Activated T-helper 2 cell treated with anti-CD3 and anti-CD28 coated beads, Interferon-gamma antibody, Interleukin-2, Interleukin-4, amounts not matched to agents 10 μg/mL and 5 μg/mL and 100 μg/mL, durations not matched to agents 14 hours and 24 hours and 36 hours (primary cell): Measurements from ENCODE around the gene MIEF2. TPM values are rescaled to one million over a fixed set of nuclear protein-coding genes. Genes with fewer than 3 reads are reported as not detected.
"Not testable (repeated sequence)": the region's sequence is repeated elsewhere in the genome, so short reads cannot be mapped to it uniquely, and the experiment has no call there.

ENCODE experiments used
- DNase-seq: peaks from one replicate; pipeline ENCODE4 v3.0.0; 2021; ENCODE audit warnings: low spot score
- H3K27ac Mint-ChIP-seq: one replicate; pipeline ENCODE4 v1.8.0; 2021; ENCODE audit warnings: mixed read lengths
- H3K27me3 Mint-ChIP-seq: one replicate; pipeline ENCODE4 v1.8.0; 2021; ENCODE audit warnings: low read depth, mixed read lengths
- H3K36me3 Mint-ChIP-seq: one replicate; pipeline ENCODE4 v1.8.0; 2021; ENCODE audit warnings: low read depth, mixed read lengths
- H3K4me1 Mint-ChIP-seq: one replicate; pipeline ENCODE4 v1.8.0; 2021; ENCODE audit warnings: low read depth, mixed read lengths
- H3K4me3 Mint-ChIP-seq: one replicate; pipeline ENCODE4 v1.8.0; 2021; ENCODE audit warnings: low read depth, mild to moderate bottlenecking, moderate library complexity, mixed read lengths
- H3K9me3 Mint-ChIP-seq: one replicate; pipeline ENCODE4 v1.8.0; 2021; ENCODE audit warnings: mixed read lengths
- intact Hi-C: fragments of 100-400 bp; cut with micrococcal nuclease; formaldehyde crosslinking; loops from one replicate; pipeline ENCODE4 v1.15.1; 2023
- total RNA-seq: library from RNA; stranded (reverse); gene quantifications from 2 replicates; pipeline ENCODE4 v1.2.3, GENCODE V29; 2022

The MIEF2 gene
- 6.8 and 7.9 TPM in 2 replicates for total RNA-seq

GRCh38 chr17:18260332-18261145 lies at the start of gene MIEF2:
Gene MIEF2 (plus strand): TSS chr17:18260662. CDS start chr17:18262721, 2,059 bp downstream.
- intact Hi-C loops = loop anchor here (1.0 to 2.0 kb wide), 3 partner anchors 35 to 78 kb away; partner anchors contain the start of genes ALKBH5, LLGL1, SMCR8 and TOP3A

GRCh38 chr17:18213666-18214270 lies 46.7 kb upstream of the MIEF2 start:
- Mint-ChIP-seq H3K4me3 (no peak overlapping the region), H3K9me3 (no peaks in the 10 kb centered on the region), H3K27ac (no peak overlapping the region), H3K4me1 (no peaks in the 10 kb centered on the region), H3K27me3 (no peaks in the 10 kb centered on the region), H3K36me3 (peaks cover 17% of the 10 kb centered on the region)
- intact Hi-C loops = no loop called here
- DNase-seq = no peak

More at GRCh38 chr17:18260332-18261145, at the start of gene MIEF2:
- Mint-ChIP-seq H3K4me3 (peak within 1 kb of the TSS; percentile 82), H3K4me1 (peaks cover 25% of the 10 kb centered on the region), H3K9me3 (no peaks in the 10 kb centered on the region), H3K27me3 (no peaks in the 10 kb centered on the region), H3K36me3 (peaks cover 24% of the 10 kb centered on the region), H3K27ac (peak within 1 kb of the TSS; percentile 82)
- peak; percentile 89 for DNase-seq

GRCh38 chr17:18216906-18217305 lies 43.6 kb upstream of the MIEF2 start:
- not testable (repeated sequence) for H3K9me3 Mint-ChIP-seq, H3K27me3 Mint-ChIP-seq, H3K4me1 Mint-ChIP-seq, H3K27ac Mint-ChIP-seq, DNase-seq, H3K4me3 Mint-ChIP-seq, H3K36me3 Mint-ChIP-seq
- intact Hi-C loops = loop anchor here (2.0 kb wide), 1 partner anchor 76 kb away; no protein-coding TSS in a partner anchor

GRCh38 chr17:18217412-18218015 lies 42.9 kb upstream of the MIEF2 start:
- H3K4me3 Mint-ChIP-seq = no peak overlapping the region
- intact Hi-C loops = loop anchor here (2.0 kb wide), 1 partner anchor 77 kb away; no protein-coding TSS in a partner anchor
- no peaks in the 10 kb centered on the region for H3K4me1 Mint-ChIP-seq
- H3K27me3 Mint-ChIP-seq = no peaks in the 10 kb centered on the region
- no peaks in the 10 kb centered on the region for H3K9me3 Mint-ChIP-seq
- peak; percentile 65 for DNase-seq
- H3K27ac Mint-ChIP-seq = no peak overlapping the region
- no peaks in the 10 kb centered on the region for H3K36me3 Mint-ChIP-seq

- intact Hi-C loops = no loop called here
- no peak for DNase-seq
Measured at GRCh38 chr17:18218756-18219415, 41.6 kb upstream of the MIEF2 start.

GRCh38 chr17:18224053-18224386 lies 36.4 kb upstream of the MIEF2 start:
- no peaks in the 10 kb centered on the region for H3K9me3 Mint-ChIP-seq
- intact Hi-C loops = loop anchor here (10.0 kb wide), 1 partner anchor 91 kb away; the partner anchor contains the start of genes SMCR8 and TOP3A
- peaks cover 17% of the 10 kb centered on the region for H3K4me1 Mint-ChIP-seq
- H3K27me3 Mint-ChIP-seq = no peaks in the 10 kb centered on the region
- DNase-seq = no peak
- H3K4me3 Mint-ChIP-seq = no peak overlapping the region
- no peak overlapping the region for H3K27ac Mint-ChIP-seq
- no peaks in the 10 kb centered on the region for H3K36me3 Mint-ChIP-seq

More at GRCh38 chr17:18218756-18219415, 41.6 kb upstream of the MIEF2 start:
- Mint-ChIP-seq H3K27me3 (no peaks in the 10 kb centered on the region), H3K27ac (no peak overlapping the region), H3K4me3 (no peak overlapping the region), H3K36me3 (no peaks in the 10 kb centered on the region), H3K9me3 (no peaks in the 10 kb centered on the region), H3K4me1 (no peaks in the 10 kb centered on the region)

GRCh38 chr17:18224387-18225120 lies 35.9 kb upstream of the MIEF2 start:
- intact Hi-C loops = loop anchor here (1.0 to 10.0 kb wide), 3 partner anchors 36 to 90 kb away; partner anchors contain the start of genes ALKBH5, MIEF2, SMCR8 and TOP3A
- Mint-ChIP-seq H3K4me3 (peak overlapping the region; percentile 70), H3K27ac (no peak overlapping the region), H3K4me1 (peaks cover 17% of the 10 kb centered on the region), H3K9me3 (no peaks in the 10 kb centered on the region), H3K27me3 (no peaks in the 10 kb centered on the region), H3K36me3 (no peaks in the 10 kb centered on the region)
- no peak for DNase-seq

- Mint-ChIP-seq H3K9me3 (no peaks in the 10 kb centered on the region), H3K27ac (peak within 1 kb of the TSS; percentile 85), H3K36me3 (no peaks in the 10 kb centered on the region), H3K4me3 (peak within 1 kb of the TSS; percentile 95), H3K27me3 (no peaks in the 10 kb centered on the region), H3K4me1 (peaks cover 17% of the 10 kb centered on the region)
- intact Hi-C loops = loop anchor here (1.0 to 10.0 kb wide), 3 partner anchors 35 to 90 kb away; partner anchors contain the start of genes ALKBH5, MIEF2, SMCR8 and TOP3A
- DNase-seq = peak; percentile 93
Measured at GRCh38 chr17:18225121-18225641, 35.3 kb upstream of the MIEF2 start, which contains the start of gene LLGL1. Gene LLGL1 (plus strand): TSS chr17:18225635. CDS start chr17:18225683, 48 bp downstream.

- Mint-ChIP-seq H3K4me3 (peak overlapping the region; percentile 95), H3K27ac (peak overlapping the region; percentile 85), H3K4me1 (peaks cover 17% of the 10 kb centered on the region), H3K27me3 (no peaks in the 10 kb centered on the region), H3K9me3 (no peaks in the 10 kb centered on the region), H3K36me3 (no peaks in the 10 kb centered on the region)
- no peak for DNase-seq
- intact Hi-C loops = loop anchor here (1.0 to 10.0 kb wide), 3 partner anchors 35 to 89 kb away; partner anchors contain the start of genes ALKBH5, MIEF2, SMCR8 and TOP3A
Measured at GRCh38 chr17:18225642-18226283, 34.7 kb upstream of the MIEF2 start.

- H3K4me1 Mint-ChIP-seq = peaks cover 17% of the 10 kb centered on the region
Measured at GRCh38 chr17:18226284-18226945, 34.0 kb upstream of the MIEF2 start.

GRCh38 chr17:18227635-18228034 lies 32.8 kb upstream of the MIEF2 start:
- Mint-ChIP-seq H3K4me3 (no peak overlapping the region), H3K9me3 (no peaks in the 10 kb centered on the region), H3K4me1 (peaks cover 17% of the 10 kb centered on the region), H3K27me3 (no peaks in the 10 kb centered on the region), H3K36me3 (no peaks in the 10 kb centered on the region), H3K27ac (no peak overlapping the region)
- DNase-seq = no peak
- intact Hi-C loops = loop anchor here (10.0 kb wide), 1 partner anchor 87 kb away; the partner anchor contains the start of genes SMCR8 and TOP3A

More at GRCh38 chr17:18226284-18226945, 34.0 kb upstream of the MIEF2 start:
- no peaks in the 10 kb centered on the region for H3K27me3 Mint-ChIP-seq
- intact Hi-C loops = loop anchor here (10.0 kb wide), 1 partner anchor 88 kb away; the partner anchor contains the start of genes SMCR8 and TOP3A
- no peaks in the 10 kb centered on the region for H3K36me3 Mint-ChIP-seq
- no peak for DNase-seq
- no peaks in the 10 kb centered on the region for H3K9me3 Mint-ChIP-seq
- H3K27ac Mint-ChIP-seq = peak overlapping the region; percentile 85
- peak overlapping the region; percentile 95 for H3K4me3 Mint-ChIP-seq
